Choroid plexus epithelial cell (primary cell): ENCODE data around the gene ZNF574.

ENCODE experiments used
- DNase-seq: peaks from one replicate; pipeline ENCODE4 v3.0.0-alpha.2; 2010; ENCODE audit warnings: low read depth
- H3K4me3 ChIP-seq: 2 replicates; pipeline ENCODE4 v1.5.1; 2011; ENCODE audit warnings: low read depth, mild to moderate bottlenecking, control low read depth, low read length, moderate library complexity
- TF ChIP-seq, protein P1 (sequence below): conservative IDR thresholded peaks from 2 replicates; pipeline ENCODE4 v1.5.1; 2011; ENCODE audit warnings: low read depth, mild to moderate bottlenecking, control low read depth, inconsistent platforms, low read length, moderate library complexity

ZNF574 gene

DNA sequence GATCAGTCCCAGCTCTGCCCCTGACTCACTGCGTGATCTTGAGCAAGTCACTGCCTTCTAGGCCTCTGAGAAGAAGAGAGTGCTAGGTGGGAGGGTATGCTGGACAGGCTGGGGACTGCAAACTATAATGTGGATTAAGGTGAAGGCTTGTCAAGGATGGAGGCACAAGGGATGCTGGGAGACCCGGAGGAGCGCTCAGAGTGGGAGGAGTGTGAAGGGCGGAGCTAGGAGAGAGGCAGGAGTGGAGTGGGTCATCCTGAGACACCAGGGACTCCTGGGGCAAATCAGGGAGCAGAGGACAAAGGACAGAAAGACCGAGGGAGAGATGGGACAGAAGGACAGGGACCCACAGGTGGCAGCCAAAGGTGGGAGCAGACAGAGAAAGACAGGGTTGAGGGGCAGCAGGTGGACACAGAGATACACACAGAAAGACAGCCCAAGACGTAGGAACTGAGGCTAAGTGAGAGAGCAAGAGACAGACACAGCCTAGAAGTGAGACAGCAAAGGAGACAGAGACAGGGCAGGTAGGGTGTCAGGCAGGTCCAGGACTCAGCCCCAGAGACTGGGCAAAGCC, 8.6 kb upstream of the ZNF574 start:
- DNase-seq, result no peak
- no peak overlapping the region for H3K4me3 ChIP-seq
- TF ChIP-seq, protein P1, sequence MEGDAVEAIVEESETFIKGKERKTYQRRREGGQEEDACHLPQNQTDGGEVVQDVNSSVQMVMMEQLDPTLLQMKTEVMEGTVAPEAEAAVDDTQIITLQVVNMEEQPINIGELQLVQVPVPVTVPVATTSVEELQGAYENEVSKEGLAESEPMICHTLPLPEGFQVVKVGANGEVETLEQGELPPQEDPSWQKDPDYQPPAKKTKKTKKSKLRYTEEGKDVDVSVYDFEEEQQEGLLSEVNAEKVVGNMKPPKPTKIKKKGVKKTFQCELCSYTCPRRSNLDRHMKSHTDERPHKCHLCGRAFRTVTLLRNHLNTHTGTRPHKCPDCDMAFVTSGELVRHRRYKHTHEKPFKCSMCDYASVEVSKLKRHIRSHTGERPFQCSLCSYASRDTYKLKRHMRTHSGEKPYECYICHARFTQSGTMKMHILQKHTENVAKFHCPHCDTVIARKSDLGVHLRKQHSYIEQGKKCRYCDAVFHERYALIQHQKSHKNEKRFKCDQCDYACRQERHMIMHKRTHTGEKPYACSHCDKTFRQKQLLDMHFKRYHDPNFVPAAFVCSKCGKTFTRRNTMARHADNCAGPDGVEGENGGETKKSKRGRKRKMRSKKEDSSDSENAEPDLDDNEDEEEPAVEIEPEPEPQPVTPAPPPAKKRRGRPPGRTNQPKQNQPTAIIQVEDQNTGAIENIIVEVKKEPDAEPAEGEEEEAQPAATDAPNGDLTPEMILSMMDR, result no peak

DNA sequence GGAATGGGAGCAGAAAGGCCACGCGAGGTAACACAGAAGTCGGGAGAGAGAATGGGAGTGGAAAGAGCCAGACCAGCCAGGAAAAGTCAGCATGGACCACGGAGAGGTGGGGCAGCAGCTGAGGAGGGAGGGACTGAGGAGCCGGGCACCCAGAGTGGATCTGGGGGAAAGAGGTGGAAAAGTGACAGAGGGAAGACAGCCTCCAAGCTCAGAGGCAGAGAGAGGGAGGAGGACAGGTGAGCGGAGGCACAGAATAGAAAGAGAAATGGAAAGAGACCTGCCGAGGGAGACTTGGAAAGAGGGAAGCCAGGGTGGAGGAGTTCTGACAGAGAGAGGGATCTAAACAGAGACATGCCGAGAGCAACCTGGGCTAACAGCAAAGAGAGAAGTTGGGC, 7.6 kb upstream of the ZNF574 start:
- H3K4me3 ChIP-seq, result no peak overlapping the region
- DNase-seq, result no peak
- TF ChIP-seq, protein P1, result no peak

DNA sequence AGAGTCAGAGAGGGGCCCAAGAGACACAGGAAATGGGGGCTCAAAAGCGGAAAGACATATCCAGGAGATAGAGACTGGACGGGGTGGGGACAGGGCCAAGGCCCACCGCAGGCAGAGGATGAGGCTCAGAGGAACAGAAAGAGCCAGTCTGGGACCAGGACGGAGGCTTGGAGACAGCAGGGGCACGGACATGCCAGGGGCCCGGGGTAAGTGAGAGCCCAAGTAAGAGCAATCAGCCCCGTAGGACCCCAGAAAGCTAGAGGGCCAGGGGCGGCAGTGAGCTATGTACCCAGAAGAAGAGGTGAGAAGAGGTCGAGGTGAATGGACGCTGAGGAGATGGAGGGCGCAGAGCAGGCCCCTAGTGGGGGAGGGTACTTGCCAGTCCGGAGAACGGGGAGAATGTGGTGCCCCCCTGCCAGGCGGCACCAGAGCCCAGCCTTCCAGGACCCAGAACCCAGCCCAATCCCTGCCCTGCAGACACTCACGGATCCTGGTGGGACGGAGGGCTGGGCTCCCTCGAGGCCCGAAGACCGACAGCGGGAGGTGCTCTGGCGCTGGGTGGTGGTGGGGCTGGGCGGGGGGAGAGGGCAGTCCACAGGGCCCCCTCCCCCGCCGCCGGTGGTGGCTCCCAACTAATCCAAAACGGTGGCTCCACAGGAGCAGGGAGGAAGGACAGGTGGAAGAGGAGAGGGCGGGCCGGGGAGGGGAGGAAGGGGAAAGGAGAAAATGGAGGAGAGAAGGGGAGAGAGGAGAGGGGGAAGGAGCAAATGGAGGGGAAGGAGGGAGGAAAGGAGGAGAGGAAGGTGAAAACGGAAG, 7.0 kb upstream of the ZNF574 start:
- TF ChIP-seq, protein P1, result no peak
- DNase-seq, result no peak
- H3K4me3 ChIP-seq, result no peak overlapping the region

DNA sequence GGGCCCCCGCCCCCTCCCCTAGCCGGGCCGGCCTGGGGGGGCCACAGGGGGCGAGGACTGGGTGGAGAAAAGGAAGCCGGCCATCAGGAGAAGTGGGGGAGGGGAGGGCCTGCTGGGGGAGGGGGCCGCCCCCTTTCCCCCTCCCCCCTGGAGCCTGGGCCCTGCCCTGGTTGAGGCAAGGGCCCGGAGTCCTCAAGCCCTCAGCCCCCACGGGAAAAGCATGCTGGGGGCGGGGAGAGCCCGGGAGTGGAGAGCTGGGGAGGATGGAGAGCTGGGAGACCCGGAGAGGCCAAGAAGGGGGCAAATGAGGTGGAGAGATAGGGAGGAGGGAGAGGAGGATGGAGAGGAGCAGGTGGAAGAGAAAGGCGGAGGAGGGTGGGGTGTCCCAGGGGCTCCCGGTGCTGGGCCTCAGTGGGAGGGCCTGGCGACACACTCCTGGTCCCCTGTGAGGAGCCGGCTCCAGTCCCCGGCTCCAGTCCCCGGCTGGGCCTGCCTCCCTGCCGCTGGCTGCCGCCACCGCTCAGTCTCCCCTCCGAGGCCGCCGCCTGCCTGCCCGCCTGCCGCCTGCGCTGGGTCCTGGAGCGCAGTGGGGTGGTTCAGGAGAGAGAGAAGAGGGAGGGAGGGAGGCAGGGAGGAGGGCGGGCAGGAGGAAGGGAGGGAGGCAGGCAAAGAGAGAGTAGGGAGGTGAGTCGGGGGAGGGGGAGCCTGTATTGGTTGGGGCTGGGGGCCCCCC, 6.2 kb upstream of the ZNF574 start, which contains the start of gene GRIK5:
Gene GRIK5, minus strand, starts transcription at position 588 of the 733 bp plus-strand sequence. CDS start 4,436 bp downstream, outside the sequence.
- TF ChIP-seq, protein P1, result no peak
- no peak for DNase-seq
- H3K4me3 ChIP-seq, result no peak within 1 kb of the TSS

DNA sequence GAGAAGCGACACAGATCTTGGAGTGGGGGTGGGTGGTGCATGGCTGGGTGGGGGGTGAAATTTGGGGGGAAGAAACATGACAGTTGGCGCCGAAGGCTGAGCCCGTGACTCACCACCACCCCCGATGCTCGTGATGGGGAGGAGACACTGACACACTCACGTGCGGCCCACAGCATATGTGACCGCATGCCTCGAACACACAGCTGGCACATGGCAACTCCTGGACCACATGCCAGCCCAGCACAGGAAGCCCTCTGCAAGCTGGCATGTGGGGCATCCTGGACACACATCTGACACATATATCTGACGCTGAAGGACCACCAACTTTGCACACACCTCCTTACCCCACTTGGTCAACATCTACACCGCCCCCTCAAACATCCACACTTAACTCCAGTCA, 4.7 kb upstream of the ZNF574 start:
- no peak for DNase-seq
- H3K4me3 ChIP-seq, result no peak overlapping the region
- TF ChIP-seq, protein P1, result no peak

DNA sequence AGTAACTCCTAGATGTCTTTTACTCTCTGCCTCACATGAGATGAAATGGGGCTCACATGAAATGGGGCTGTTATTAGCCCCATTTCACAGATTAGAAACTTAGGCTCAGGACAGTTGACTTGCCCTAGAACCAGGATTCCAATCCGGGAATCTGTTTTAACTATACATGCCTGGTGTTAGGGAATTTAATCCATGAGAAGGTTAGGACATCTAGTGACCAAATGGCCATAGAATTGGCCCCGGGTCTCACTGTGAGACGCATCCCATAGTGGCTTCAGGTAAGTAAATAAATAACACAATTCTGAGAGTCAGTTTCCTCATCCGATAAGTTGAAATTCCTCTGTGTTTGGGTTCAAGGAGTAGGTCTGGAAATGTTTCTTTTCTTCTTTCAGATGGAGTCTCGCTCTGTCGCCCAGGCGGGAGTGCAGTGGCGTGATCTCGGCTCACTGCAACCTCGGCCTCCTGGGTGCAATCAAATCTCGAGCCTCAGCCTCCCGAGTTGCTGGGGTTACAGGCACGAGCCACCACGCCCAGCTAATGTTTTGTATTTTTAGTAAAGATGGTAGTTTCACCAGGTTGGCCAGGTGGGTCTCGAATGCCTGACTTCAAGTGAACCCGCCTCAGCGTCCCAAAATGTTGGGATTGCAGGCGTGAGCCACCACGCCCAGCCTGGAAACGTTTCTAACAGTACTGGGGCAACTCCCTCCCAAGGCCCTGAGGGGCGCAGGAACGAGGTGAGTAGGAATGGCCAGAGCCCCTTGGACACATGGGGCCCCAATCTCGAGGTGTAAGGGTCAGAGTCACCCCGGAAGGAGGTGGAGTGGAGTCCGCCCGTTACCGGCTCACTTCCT, 1.2 kb upstream of the ZNF574 start:
- TF ChIP-seq, protein P1, result no peak
- H3K4me3 ChIP-seq, result peak overlapping the region; percentile 89
- no peak for DNase-seq
